BE2C (cell line): ENCODE data around the gene CACNA1D.

ENCODE experiments used
- DNase-seq: peaks from one replicate; pipeline ENCODE4 v3.0.0-alpha.2; 2020
- H3K27me3 ChIP-seq: fragments of 250-450 bp; sonication (Bioruptor Pico); 2 replicates; pipeline ENCODE4 v1.5.1; 2020; ENCODE audit warnings: mild to moderate bottlenecking
- H3K36me3 ChIP-seq: fragments of 250-450 bp; sonication (Bioruptor Pico); 2 replicates; pipeline ENCODE4 v1.5.1; 2020; ENCODE audit warnings: mild to moderate bottlenecking
- H3K4me1 ChIP-seq: fragments of 250-450 bp; sonication (Bioruptor Pico); 2 replicates; pipeline ENCODE4 v1.5.1; 2020
- H3K4me3 ChIP-seq: 2 replicates; pipeline ENCODE4 v1.5.1; 2011; ENCODE audit warnings: low read depth, low read length
- H3K9me3 ChIP-seq: fragments of 250-450 bp; sonication (Bioruptor Pico); 2 replicates; pipeline ENCODE4 v1.5.1; 2020
- CTCF ChIP-seq: IDR thresholded peaks from 2 replicates; pipeline ENCODE4 v1.5.1; 2012; ENCODE audit warnings: mild to moderate bottlenecking, low read depth, low read length

CACNA1D gene

GRCh38 chr3:53709860-53710674, 215.7 kb downstream of the CACNA1D start:
- Histone ChIP-seq H3K27me3 (no peaks in the 10 kb centered on the region), H3K4me3 (no peak overlapping the region), H3K9me3 (no peaks in the 10 kb centered on the region), H3K4me1 (no peaks in the 10 kb centered on the region), H3K36me3 (no peaks in the 10 kb centered on the region)
- peak; percentile 65 for TF ChIP-seq CTCF
- peak; percentile 66 for DNase-seq

GRCh38 chr3:53711387-53711786, 217.0 kb downstream of the CACNA1D start:
- H3K36me3 ChIP-seq, result no peaks in the 10 kb centered on the region
- DNase-seq, result no peak
- no peak for TF ChIP-seq CTCF

GRCh38 chr3:53712817-53713388, 218.5 kb downstream of the CACNA1D start:
- Histone ChIP-seq H3K27me3 (no peaks in the 10 kb centered on the region), H3K4me3 (no peak overlapping the region), H3K36me3 (no peaks in the 10 kb centered on the region), H3K9me3 (no peaks in the 10 kb centered on the region), H3K4me1 (no peaks in the 10 kb centered on the region)
- TF ChIP-seq CTCF, result no peak
- no peak for DNase-seq

More at GRCh38 chr3:53711387-53711786, 217.0 kb downstream of the CACNA1D start:
- no peaks in the 10 kb centered on the region for H3K27me3 ChIP-seq
- H3K4me3 ChIP-seq, result no peak overlapping the region
- no peaks in the 10 kb centered on the region for H3K4me1 ChIP-seq
- H3K9me3 ChIP-seq, result no peaks in the 10 kb centered on the region

- Histone ChIP-seq H3K9me3 (no peaks in the 10 kb centered on the region), H3K4me3 (no peak overlapping the region), H3K4me1 (no peaks in the 10 kb centered on the region), H3K27me3 (no peaks in the 10 kb centered on the region), H3K36me3 (no peaks in the 10 kb centered on the region)
- no peak for TF ChIP-seq CTCF
- no peak for DNase-seq
Measured at GRCh38 chr3:53713626-53714025, 219.2 kb downstream of the CACNA1D start.

GRCh38 chr3:53715815-53716483, 221.5 kb downstream of the CACNA1D start:
- no peak overlapping the region for H3K4me3 ChIP-seq
- no peaks in the 10 kb centered on the region for H3K9me3 ChIP-seq
- no peaks in the 10 kb centered on the region for H3K36me3 ChIP-seq
- no peak for TF ChIP-seq CTCF
- no peaks in the 10 kb centered on the region for H3K27me3 ChIP-seq
- no peak for DNase-seq
- no peaks in the 10 kb centered on the region for H3K4me1 ChIP-seq
